Bronchial epithelial cell (primary cell): ENCODE data around the gene ALS2. TPM values are rescaled to one million over a fixed set of nuclear protein-coding genes. Genes with fewer than 3 reads are reported as not detected.
A peak's percentile ranks its signal among the peaks of the same experiment; 100 is the strongest.
"Not testable (repeated sequence)": the region's sequence is repeated elsewhere in the genome, so short reads cannot be mapped to it uniquely, and the experiment has no call there.

Experiments used
- DNase-seq: peaks from one replicate; pipeline ENCODE4 v3.0.0-alpha.2; 2010; ENCODE audit warnings: low read depth
- FAIRE-seq: peaks from 2 replicates; lab custom pipeline; 2011; peaks lifted over from hg19 to GRCh38; lab: Jason Lieb, UNC
- H3K27me3 ChIP-seq: 2 replicates; pipeline ENCODE4 v1.5.1; 2011; ENCODE audit warnings: low read length; ENCODE audit not compliant: control insufficient read depth, insufficient read depth
- H3K36me3 ChIP-seq: 2 replicates; pipeline ENCODE4 v1.5.1; 2011; ENCODE audit warnings: low read length; ENCODE audit not compliant: control insufficient read depth, insufficient read depth
- H3K4me3 ChIP-seq: 2 replicates; pipeline ENCODE4 v1.5.1; 2011; ENCODE audit warnings: mild to moderate bottlenecking, low read depth, low read length, control low read depth
- CTCF ChIP-seq: IDR thresholded peaks from 2 replicates; pipeline ENCODE4 v1.5.1; 2011; ENCODE audit warnings: mild to moderate bottlenecking, moderate library complexity, low read length, control low read depth, inconsistent platforms; ENCODE audit not compliant: insufficient read depth, severe bottlenecking
- total RNA-seq: library from RNA; depleted of rRNA; stranded (reverse); fragments of >200 nt; gene quantifications from 2 replicates; pipeline ENCODE4 v1.2.1, GENCODE V29; 2014

The ALS2 gene
- total RNA-seq, 1 donor from 2014 or later, result 21.1 TPM

DNA sequence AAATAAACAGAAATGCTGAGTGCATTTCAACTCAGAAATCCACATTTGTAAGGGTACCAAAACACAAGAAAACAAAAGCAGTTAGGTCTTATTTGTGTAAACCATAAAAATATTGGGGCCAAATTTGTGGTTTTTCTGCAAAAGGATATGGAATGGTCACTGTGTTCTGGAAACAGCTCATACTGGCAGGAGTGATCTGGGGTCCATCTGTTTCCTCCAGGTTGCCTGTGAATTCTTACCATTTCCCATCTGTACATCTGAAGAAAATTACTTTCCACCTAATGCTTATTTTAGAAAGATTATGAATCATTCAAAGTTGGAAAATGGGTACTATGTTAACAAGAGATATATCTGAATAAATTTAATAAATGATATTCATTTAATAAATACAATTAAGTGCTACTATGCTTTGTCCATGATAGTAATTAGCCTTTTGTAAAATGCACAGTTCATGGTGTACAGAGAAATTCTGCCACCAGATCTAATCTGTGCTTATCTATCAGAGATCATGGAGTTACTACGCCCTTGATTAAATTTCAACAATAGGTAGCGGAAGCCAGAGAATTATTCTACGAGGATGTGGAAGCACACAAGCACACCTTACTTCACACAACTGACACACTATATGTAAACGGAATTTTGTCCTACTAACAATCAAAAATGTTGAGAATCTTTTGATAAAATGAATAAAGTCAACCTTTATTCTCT, 10.9 kb downstream of the ALS2 start:
- Histone ChIP-seq H3K27me3 (no peaks in the 10 kb centered on the region), H3K36me3 (no peaks in the 10 kb centered on the region), H3K4me3 (no peak overlapping the region)
- no peak for DNase-seq
- FAIRE-seq, result no peak
- no peak for TF ChIP-seq CTCF

GRCh38 chr2:201768918-201769317, 11.8 kb downstream of the ALS2 start:
- H3K4me3 ChIP-seq, result no peak overlapping the region
- DNase-seq (no peak), FAIRE-seq (no peak)
- TF ChIP-seq CTCF, result no peak
- H3K36me3 ChIP-seq, result no peaks in the 10 kb centered on the region
- no peaks in the 10 kb centered on the region for H3K27me3 ChIP-seq

- no peak overlapping the region for H3K4me3 ChIP-seq
- no peak for TF ChIP-seq CTCF
- DNase-seq (no peak), FAIRE-seq (no peak)
- H3K27me3 ChIP-seq, result no peaks in the 10 kb centered on the region
- H3K36me3 ChIP-seq, result peaks cover 6% of the 10 kb centered on the region
Measured at GRCh38 chr2:201765799-201766198, 14.9 kb downstream of the ALS2 start.

DNA sequence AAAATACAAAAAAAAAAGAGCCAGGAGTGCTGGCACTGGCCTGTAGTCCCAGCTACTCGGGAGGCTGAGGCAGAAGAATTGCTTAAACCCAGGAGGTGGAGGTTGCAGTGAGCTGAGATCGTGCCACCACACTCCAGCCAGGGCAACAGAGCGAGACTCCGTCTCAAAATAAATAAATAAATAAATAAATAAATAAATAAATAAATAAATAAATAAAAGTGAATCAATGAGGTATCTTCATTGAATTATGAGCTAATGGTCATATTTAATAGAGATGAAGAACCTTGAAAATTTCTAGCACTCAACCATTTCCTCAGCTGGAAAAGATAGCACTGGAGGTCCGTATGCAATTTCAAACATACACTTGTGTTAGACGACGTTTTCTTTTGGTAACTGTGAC, 16.3 kb downstream of the ALS2 start:
- H3K36me3 ChIP-seq, FAIRE-seq, DNase-seq, H3K4me3 ChIP-seq, H3K27me3 ChIP-seq: not testable (repeated sequence)

- TF ChIP-seq CTCF, result no peak
Measured at GRCh38 chr2:201761101-201761500, 19.6 kb downstream of the ALS2 start.

GRCh38 chr2:201759567-201759966, 21.2 kb downstream of the ALS2 start:
- Histone ChIP-seq H3K27me3 (no peaks in the 10 kb centered on the region), H3K4me3 (no peak overlapping the region), H3K36me3 (peaks cover 7% of the 10 kb centered on the region)
- no peak for TF ChIP-seq CTCF
- no peak for DNase-seq
- FAIRE-seq, result no peak

More at GRCh38 chr2:201761101-201761500, 19.6 kb downstream of the ALS2 start:
- peaks cover 7% of the 10 kb centered on the region for H3K36me3 ChIP-seq
- no peaks in the 10 kb centered on the region for H3K27me3 ChIP-seq
- DNase-seq (no peak), FAIRE-seq (peak; percentile 62)
- H3K4me3 ChIP-seq, result no peak overlapping the region
